Measurements from ENCODE around the gene DNAJB13.

The DNAJB13 gene

GRCh38 chr11:74018331-74019005 is 67.6 kb downstream of the DNAJB13 start:
- DNase-seq = no peak

GRCh38 chr11:74019104-74019738 is 68.4 kb downstream of the DNAJB13 start:
- DNase-seq = no peak

DNA sequence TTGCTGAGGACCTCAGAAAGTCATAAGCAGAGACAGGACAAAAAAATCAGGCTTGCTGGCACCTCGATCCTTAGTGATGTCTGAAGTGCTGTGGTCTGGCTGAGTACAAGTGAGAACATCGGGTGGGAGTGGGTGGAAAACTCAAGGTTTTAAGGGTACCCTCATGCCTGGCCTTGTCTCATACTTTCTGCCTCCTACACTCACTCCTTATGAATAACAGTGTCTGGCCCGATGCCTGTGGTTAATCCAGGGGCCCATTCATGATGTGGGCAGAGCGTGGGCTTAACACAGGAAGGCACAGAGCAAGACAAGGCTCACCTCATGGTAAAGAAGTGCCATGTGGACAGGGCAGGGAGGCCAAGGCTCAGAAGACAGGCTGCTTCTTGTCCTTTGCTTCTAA is 69.0 kb downstream of the DNAJB13 start:
- no peak for DNase-seq

Data from NCI-H2227 treated with DMSO at 0.1 percent for 48 hours (cell line).